ENCODE data around the gene OSGEP.
A peak's percentile ranks its signal among the peaks of the same experiment; 100 is the strongest.

OSGEP gene

GRCh38 chr14:20469890-20470602 is 15.4 kb upstream of the OSGEP start:
- H3K36me3 ChIP-seq (replicated peaks) = peaks cover 25% of the 10 kb centered on the region
- H3K4me3 ChIP-seq (ENCODE audit: low read depth, low read length) = peak overlapping the region; percentile 99
- in situ Hi-C loops (cut with HindIII; ENCODE audit: low pct_ligation_motif_present, low sequenced_read_pairs) = no loop called here
- H3K27ac ChIP-seq = peak overlapping the region; percentile 82
- H3K27me3 ChIP-seq (replicated peaks) = no peaks in the 10 kb centered on the region
- TF ChIP-seq CTCF (IDR thresholded peaks at IDR 0.05; ENCODE audit: low read depth, low read length, missing control alignments) = no peak
- DNase-seq = peak; percentile 62

GRCh38 chr14:20469242-20469889 is 14.8 kb upstream of the OSGEP start, which contains the start of gene PNP:
Gene PNP, plus strand, starts transcription at chr14:20469406. Its CDS starts 119 bp downstream, at chr14:20469525.
- Histone ChIP-seq H3K27ac (peak within 1 kb of the TSS; percentile 82), H3K36me3 (replicated peaks) (peaks cover 18% of the 10 kb centered on the region), H3K27me3 (replicated peaks) (no peaks in the 10 kb centered on the region), H3K4me3 (ENCODE audit: low read depth, low read length) (peak within 1 kb of the TSS; percentile 99)
- in situ Hi-C loops (cut with HindIII; ENCODE audit: low pct_ligation_motif_present, low sequenced_read_pairs) = no loop called here
- peak; percentile 89 for DNase-seq
- no peak for TF ChIP-seq CTCF (IDR thresholded peaks at IDR 0.05; ENCODE audit: low read depth, low read length, missing control alignments)

GRCh38 chr14:20468764-20469241 is 14.2 kb upstream of the OSGEP start:
- no peak for TF ChIP-seq CTCF (IDR thresholded peaks at IDR 0.05; ENCODE audit: low read depth, low read length, missing control alignments)
- no peaks in the 10 kb centered on the region for H3K27me3 ChIP-seq (replicated peaks)
- peak overlapping the region; percentile 99 for H3K4me3 ChIP-seq (ENCODE audit: low read depth, low read length)
- peak overlapping the region; percentile 82 for H3K27ac ChIP-seq
- H3K36me3 ChIP-seq (replicated peaks) = peaks cover 12% of the 10 kb centered on the region
- in situ Hi-C loops (cut with HindIII; ENCODE audit: low pct_ligation_motif_present, low sequenced_read_pairs) = no loop called here
- DNase-seq = no peak

GRCh38 chr14:20461225-20462141 is 6.9 kb upstream of the OSGEP start, which contains the start of gene PIP4P1:
Gene PIP4P1, minus strand, starts transcription at chr14:20461434. Its CDS starts 109 bp downstream, at chr14:20461325.
- Histone ChIP-seq H3K27ac (peak within 1 kb of the TSS; percentile 89), H3K36me3 (replicated peaks) (peaks cover 28% of the 10 kb centered on the region), H3K27me3 (replicated peaks) (no peaks in the 10 kb centered on the region), H3K4me3 (ENCODE audit: low read depth, low read length) (peak within 1 kb of the TSS; percentile 84)
- no peak for TF ChIP-seq CTCF (IDR thresholded peaks at IDR 0.05; ENCODE audit: low read depth, low read length, missing control alignments)
- in situ Hi-C loops (cut with HindIII; ENCODE audit: low pct_ligation_motif_present, low sequenced_read_pairs) = no loop called here
- DNase-seq = peak; percentile 100

- H3K27ac ChIP-seq = peak overlapping the region; percentile 89
- no peak for DNase-seq
- no peak for TF ChIP-seq CTCF (IDR thresholded peaks at IDR 0.05; ENCODE audit: low read depth, low read length, missing control alignments)
- H3K27me3 ChIP-seq (replicated peaks) = no peaks in the 10 kb centered on the region
- peak overlapping the region; percentile 84 for H3K4me3 ChIP-seq (ENCODE audit: low read depth, low read length)
- in situ Hi-C loops (cut with HindIII; ENCODE audit: low pct_ligation_motif_present, low sequenced_read_pairs) = no loop called here
- H3K36me3 ChIP-seq (replicated peaks) = peaks cover 32% of the 10 kb centered on the region
Measured at GRCh38 chr14:20460458-20461224, 6.0 kb upstream of the OSGEP start.

Measured in brain microvascular endothelial cell (primary cell).